ENCODE results near the gene KCNA5. TPM values are rescaled to one million over a fixed set of nuclear protein-coding genes. Genes with fewer than 3 reads are reported as not detected.
A peak's percentile ranks its signal among the peaks of the same experiment; 100 is the strongest.

The KCNA5 gene
- polyA plus RNA-seq, 1 donor from 2014 or later, result 7.5 TPM

GRCh38 chr12:5047094-5047493 is 3.4 kb downstream of the KCNA5 start:
- Histone ChIP-seq H3K36me3 (ENCODE audit: insufficient read depth, low read length) (no peaks in the 10 kb centered on the region), H3K9ac (ENCODE audit: low read length) (peak overlapping the region; percentile 58), H3F3A (ENCODE audit: insufficient read depth, low read length, poor library complexity, severe bottlenecking) (no peaks in the 10 kb centered on the region), H4K20me1 (ENCODE audit: insufficient read depth) (no peaks in the 10 kb centered on the region), H3K27ac (ENCODE audit: low read length) (peak overlapping the region; percentile 43), H3K9me2 (ENCODE audit: insufficient read depth, low read length) (no peaks in the 10 kb centered on the region), H2AFZ (ENCODE audit: low read depth, low read length) (peak overlapping the region; percentile 6), H3K4me3 (ENCODE audit: low read length) (peak overlapping the region; percentile 46), H3K9me3 (ENCODE audit: low read length) (no peaks in the 10 kb centered on the region), H3K79me2 (replicated peaks; ENCODE audit: insufficient read depth, low read length) (no peaks in the 10 kb centered on the region), H3K27me3 (ENCODE audit: insufficient read depth, low read depth, low read length) (peaks cover 24% of the 10 kb centered on the region), H3K4me2 (ENCODE audit: low read length) (peak overlapping the region; percentile 32)
- TF ChIP-seq MXI1 (conservative IDR thresholded peaks at IDR 0.05; ENCODE audit: poor library complexity, severe bottlenecking), result no peak
- no peak for TF ChIP-seq TAF1 (IDR thresholded peaks at IDR 0.05; ENCODE audit: low read depth)
- peak; percentile 37 for TF ChIP-seq SMC3 (conservative IDR thresholded peaks at IDR 0.05; ENCODE audit: poor library complexity)
- no peak for TF ChIP-seq EP300 (conservative IDR thresholded peaks at IDR 0.05; ENCODE audit: poor library complexity, severe bottlenecking)
- TF ChIP-seq RAD21 (conservative IDR thresholded peaks at IDR 0.05), result peak; percentile 36
- no peak for TF ChIP-seq REST (IDR thresholded peaks at IDR 0.05; ENCODE audit: borderline replicate concordance)
- no peak for TF ChIP-seq EZH2 (IDR thresholded peaks at IDR 0.05; ENCODE audit: borderline replicate concordance, insufficient read depth, low read length, poor library complexity, severe bottlenecking)
- peak; percentile 32 for TF ChIP-seq POLR2AphosphoS5 (IDR thresholded peaks at IDR 0.05)
- peak; percentile 48 for TF ChIP-seq CTCF (IDR thresholded peaks at IDR 0.05; ENCODE audit: poor library complexity, severe bottlenecking)

- peak overlapping the region; percentile 46 for H3K4me3 ChIP-seq (ENCODE audit: low read length)
- H3K4me2 ChIP-seq (ENCODE audit: low read length), result peak overlapping the region; percentile 32
Observed at GRCh38 chr12:5047729-5048128, 4.0 kb downstream of the KCNA5 start.

More at GRCh38 chr12:5047729-5048128, 4.0 kb downstream of the KCNA5 start:
- Histone ChIP-seq H3K36me3 (ENCODE audit: insufficient read depth, low read length) (no peaks in the 10 kb centered on the region), H2AFZ (ENCODE audit: low read depth, low read length) (no peak overlapping the region), H3K9me2 (ENCODE audit: insufficient read depth, low read length) (no peaks in the 10 kb centered on the region), H3K79me2 (replicated peaks; ENCODE audit: insufficient read depth, low read length) (no peaks in the 10 kb centered on the region), H3K27ac (ENCODE audit: low read length) (peak overlapping the region; percentile 43), H3K9me3 (ENCODE audit: low read length) (no peaks in the 10 kb centered on the region), H3F3A (ENCODE audit: insufficient read depth, low read length, poor library complexity, severe bottlenecking) (no peaks in the 10 kb centered on the region), H3K27me3 (ENCODE audit: insufficient read depth, low read depth, low read length) (peaks cover 23% of the 10 kb centered on the region), H4K20me1 (ENCODE audit: insufficient read depth) (no peaks in the 10 kb centered on the region), H3K9ac (ENCODE audit: low read length) (peak overlapping the region; percentile 58)
- TF ChIP-seq TAF1 (IDR thresholded peaks at IDR 0.05; ENCODE audit: low read depth), result no peak
- TF ChIP-seq RAD21 (conservative IDR thresholded peaks at IDR 0.05), result no peak

All from neural cell (in vitro differentiated cells).